H1 (cell line): ENCODE results near the gene PDIA2. TPM values are rescaled to one million over a fixed set of nuclear protein-coding genes. Genes with fewer than 3 reads are reported as not detected.

Experiments used
- ASH2L ChIP-seq: fragments of 200-600, 300-600 bp; sonication (generic); IDR thresholded peaks from one replicate; pipeline ENCODE4 v1.7.1; 2017; ENCODE audit warnings: low read length
- CTBP2 ChIP-seq: IDR thresholded peaks from 2 replicates; pipeline ENCODE4 v1.7.0; 2011; ENCODE audit warnings: borderline replicate concordance, mild to moderate bottlenecking, moderate library complexity, mixed read lengths, low read length; ENCODE audit not compliant: insufficient read depth, insufficient read length
- GTF2F1 ChIP-seq: IDR thresholded peaks from 2 replicates; pipeline ENCODE4 v1.6.1; 2012; ENCODE audit warnings: low read depth, low read length, improper control_type of control experiment, borderline replicate concordance
- PHF8 ChIP-seq: fragments of 200-600 bp; sonication (generic); conservative IDR thresholded peaks from 2 replicates; pipeline ENCODE4 v1.7.1; 2012; ENCODE audit warnings: low read depth, mild to moderate bottlenecking, inconsistent platforms, low read length, moderate library complexity
- SIN3A ChIP-seq, 2 experiments: IDR thresholded peaks in 1 of 2; conservative IDR thresholded peaks in 1 of 2; 2 replicates each; pipeline ENCODE4 v1.6.1; 2011 to 2012; ENCODE audit warnings: low read length in 2 of 2, improper control_type of control experiment in 1 of 2, low read depth in 1 of 2, mild to moderate bottlenecking in 1 of 2
- SRF ChIP-seq: IDR thresholded peaks from 2 replicates; pipeline ENCODE4 v1.6.1; 2011; ENCODE audit warnings: mild to moderate bottlenecking, low read depth, low read length, moderate library complexity
- polyA plus RNA-seq, 7 experiments: library from polyadenylated mRNA; depleted of rRNA in 3 of 7; stranded (reverse) in 5 of 7; unstranded in 2 of 7; fragments of >200 nt in 5 of 7; fragments of 200-250 nt in 2 of 7; gene quantifications; 1 replicate in 5 of 7; 2 replicates in 1 of 7; 4 replicates in 1 of 7; pipeline versions ENCODE4 v1.2.1 to v1.2.3, GENCODE V29; 2011 to 2013; ENCODE audit warnings: missing spikeins in 2 of 7, mixed read lengths in 2 of 7
- total RNA-seq: library from RNA; stranded (reverse); fragmentation: NEBNext Ultra II Directional; extraction: Animal tissue kit (Norgen Biotek cat#: 25700); gene quantifications from 2 replicates; pipeline ENCODE4 v1.2.1, GENCODE V29; 2021
- TF ChIP-seq, protein P1 (sequence below): fragments of 300-600 bp; sonication (generic); IDR thresholded peaks from 2 replicates; pipeline ENCODE4 v1.7.1; 2012; ENCODE audit warnings: low read length, moderate library complexity, mild to moderate bottlenecking, inconsistent platforms; ENCODE audit not compliant: insufficient replicate concordance
- TF ChIP-seq, protein P2 (sequence below): IDR thresholded peaks from 2 replicates; pipeline ENCODE4 v1.6.1; 2011; ENCODE audit warnings: low read depth, mild to moderate bottlenecking, low read length; ENCODE audit not compliant: insufficient read depth

PDIA2 gene
- total and polyA plus RNA-seq, 2 of the 8 experiments (the other 6 are each of a cell fraction or from before 2014, with no cell fraction given), result 0.34 to 0.50 TPM

DNA sequence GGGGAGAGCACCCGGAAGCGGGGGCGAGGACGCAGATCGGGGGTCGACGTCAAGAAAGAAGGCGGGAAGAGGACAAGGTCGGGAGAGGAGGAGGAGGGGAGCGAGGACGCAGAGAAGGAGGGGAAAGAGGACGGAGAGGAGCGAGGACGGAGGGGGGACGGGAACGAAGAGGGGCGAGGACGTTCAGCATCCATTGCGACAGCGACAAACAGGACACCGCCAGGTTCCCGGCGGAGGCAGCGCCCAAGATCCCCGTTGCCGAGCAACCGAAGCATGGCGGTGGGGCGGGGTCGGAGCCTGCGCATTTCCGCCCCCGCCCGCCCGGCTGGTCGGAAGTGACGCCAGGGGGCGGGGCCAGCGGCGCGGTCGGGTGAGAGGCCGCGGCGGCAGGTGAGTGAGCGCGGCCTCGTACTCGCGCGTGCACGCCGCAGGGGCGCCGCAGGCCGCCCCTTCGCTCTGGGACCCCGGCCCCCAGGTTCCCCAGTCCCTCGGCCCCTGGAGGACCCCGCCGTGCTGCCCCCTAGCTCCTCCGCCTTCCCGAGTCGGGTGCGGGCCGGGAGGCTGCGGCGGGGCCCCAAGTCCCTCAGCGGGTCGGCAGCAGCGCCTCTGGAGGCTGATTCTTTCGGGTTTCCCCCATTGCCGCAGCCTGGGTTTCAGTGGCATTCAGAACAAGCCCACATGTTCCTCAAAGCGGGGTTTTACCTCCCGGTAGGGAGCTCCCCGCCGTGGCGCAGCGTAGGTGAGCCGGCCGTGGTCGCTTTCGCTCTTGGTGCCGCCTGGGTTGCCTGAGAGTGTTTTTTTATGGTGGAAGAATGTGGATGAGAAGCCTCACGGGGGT lies 48.3 kb upstream of the PDIA2 start, which contains the start of gene FAM234A (continued):
- TF ChIP-seq, protein P1, sequence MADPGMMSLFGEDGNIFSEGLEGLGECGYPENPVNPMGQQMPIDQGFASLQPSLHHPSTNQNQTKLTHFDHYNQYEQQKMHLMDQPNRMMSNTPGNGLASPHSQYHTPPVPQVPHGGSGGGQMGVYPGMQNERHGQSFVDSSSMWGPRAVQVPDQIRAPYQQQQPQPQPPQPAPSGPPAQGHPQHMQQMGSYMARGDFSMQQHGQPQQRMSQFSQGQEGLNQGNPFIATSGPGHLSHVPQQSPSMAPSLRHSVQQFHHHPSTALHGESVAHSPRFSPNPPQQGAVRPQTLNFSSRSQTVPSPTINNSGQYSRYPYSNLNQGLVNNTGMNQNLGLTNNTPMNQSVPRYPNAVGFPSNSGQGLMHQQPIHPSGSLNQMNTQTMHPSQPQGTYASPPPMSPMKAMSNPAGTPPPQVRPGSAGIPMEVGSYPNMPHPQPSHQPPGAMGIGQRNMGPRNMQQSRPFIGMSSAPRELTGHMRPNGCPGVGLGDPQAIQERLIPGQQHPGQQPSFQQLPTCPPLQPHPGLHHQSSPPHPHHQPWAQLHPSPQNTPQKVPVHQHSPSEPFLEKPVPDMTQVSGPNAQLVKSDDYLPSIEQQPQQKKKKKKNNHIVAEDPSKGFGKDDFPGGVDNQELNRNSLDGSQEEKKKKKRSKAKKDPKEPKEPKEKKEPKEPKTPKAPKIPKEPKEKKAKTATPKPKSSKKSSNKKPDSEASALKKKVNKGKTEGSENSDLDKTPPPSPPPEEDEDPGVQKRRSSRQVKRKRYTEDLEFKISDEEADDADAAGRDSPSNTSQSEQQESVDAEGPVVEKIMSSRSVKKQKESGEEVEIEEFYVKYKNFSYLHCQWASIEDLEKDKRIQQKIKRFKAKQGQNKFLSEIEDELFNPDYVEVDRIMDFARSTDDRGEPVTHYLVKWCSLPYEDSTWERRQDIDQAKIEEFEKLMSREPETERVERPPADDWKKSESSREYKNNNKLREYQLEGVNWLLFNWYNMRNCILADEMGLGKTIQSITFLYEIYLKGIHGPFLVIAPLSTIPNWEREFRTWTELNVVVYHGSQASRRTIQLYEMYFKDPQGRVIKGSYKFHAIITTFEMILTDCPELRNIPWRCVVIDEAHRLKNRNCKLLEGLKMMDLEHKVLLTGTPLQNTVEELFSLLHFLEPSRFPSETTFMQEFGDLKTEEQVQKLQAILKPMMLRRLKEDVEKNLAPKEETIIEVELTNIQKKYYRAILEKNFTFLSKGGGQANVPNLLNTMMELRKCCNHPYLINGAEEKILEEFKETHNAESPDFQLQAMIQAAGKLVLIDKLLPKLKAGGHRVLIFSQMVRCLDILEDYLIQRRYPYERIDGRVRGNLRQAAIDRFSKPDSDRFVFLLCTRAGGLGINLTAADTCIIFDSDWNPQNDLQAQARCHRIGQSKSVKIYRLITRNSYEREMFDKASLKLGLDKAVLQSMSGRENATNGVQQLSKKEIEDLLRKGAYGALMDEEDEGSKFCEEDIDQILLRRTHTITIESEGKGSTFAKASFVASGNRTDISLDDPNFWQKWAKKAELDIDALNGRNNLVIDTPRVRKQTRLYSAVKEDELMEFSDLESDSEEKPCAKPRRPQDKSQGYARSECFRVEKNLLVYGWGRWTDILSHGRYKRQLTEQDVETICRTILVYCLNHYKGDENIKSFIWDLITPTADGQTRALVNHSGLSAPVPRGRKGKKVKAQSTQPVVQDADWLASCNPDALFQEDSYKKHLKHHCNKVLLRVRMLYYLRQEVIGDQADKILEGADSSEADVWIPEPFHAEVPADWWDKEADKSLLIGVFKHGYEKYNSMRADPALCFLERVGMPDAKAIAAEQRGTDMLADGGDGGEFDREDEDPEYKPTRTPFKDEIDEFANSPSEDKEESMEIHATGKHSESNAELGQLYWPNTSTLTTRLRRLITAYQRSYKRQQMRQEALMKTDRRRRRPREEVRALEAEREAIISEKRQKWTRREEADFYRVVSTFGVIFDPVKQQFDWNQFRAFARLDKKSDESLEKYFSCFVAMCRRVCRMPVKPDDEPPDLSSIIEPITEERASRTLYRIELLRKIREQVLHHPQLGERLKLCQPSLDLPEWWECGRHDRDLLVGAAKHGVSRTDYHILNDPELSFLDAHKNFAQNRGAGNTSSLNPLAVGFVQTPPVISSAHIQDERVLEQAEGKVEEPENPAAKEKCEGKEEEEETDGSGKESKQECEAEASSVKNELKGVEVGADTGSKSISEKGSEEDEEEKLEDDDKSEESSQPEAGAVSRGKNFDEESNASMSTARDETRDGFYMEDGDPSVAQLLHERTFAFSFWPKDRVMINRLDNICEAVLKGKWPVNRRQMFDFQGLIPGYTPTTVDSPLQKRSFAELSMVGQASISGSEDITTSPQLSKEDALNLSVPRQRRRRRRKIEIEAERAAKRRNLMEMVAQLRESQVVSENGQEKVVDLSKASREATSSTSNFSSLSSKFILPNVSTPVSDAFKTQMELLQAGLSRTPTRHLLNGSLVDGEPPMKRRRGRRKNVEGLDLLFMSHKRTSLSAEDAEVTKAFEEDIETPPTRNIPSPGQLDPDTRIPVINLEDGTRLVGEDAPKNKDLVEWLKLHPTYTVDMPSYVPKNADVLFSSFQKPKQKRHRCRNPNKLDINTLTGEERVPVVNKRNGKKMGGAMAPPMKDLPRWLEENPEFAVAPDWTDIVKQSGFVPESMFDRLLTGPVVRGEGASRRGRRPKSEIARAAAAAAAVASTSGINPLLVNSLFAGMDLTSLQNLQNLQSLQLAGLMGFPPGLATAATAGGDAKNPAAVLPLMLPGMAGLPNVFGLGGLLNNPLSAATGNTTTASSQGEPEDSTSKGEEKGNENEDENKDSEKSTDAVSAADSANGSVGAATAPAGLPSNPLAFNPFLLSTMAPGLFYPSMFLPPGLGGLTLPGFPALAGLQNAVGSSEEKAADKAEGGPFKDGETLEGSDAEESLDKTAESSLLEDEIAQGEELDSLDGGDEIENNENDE, result no peak
- peak; percentile 63 to 71; a peak in 1 of 4 replicates for TF ChIP-seq SIN3A (conservative IDR thresholded peaks at IDR 0.05 in 1 of 2, IDR thresholded peaks at IDR 0.05 in 1 of 2; ENCODE audit: low read depth in 1 of 2, low read length in 2 of 2)
- peak; percentile 69 for TF ChIP-seq ASH2L
- TF ChIP-seq, protein P2, sequence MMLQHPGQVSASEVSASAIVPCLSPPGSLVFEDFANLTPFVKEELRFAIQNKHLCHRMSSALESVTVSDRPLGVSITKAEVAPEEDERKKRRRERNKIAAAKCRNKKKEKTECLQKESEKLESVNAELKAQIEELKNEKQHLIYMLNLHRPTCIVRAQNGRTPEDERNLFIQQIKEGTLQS, result no peak
- TF ChIP-seq GTF2F1, result no peak
- TF ChIP-seq SRF, result peak; percentile 18; the same call in 1 of the 2 replicates
- TF ChIP-seq PHF8, result peak; percentile 96
- TF ChIP-seq CTBP2, result no peak
